Rectal smooth muscle tissue (tissue), 1 donor: ENCODE data around the gene RABGGTA.

Source experiments
- H3K27ac ChIP-seq: one replicate; pipeline ENCODE4 v1.7.0; 2013; ENCODE audit warnings: low read depth, low read length, inconsistent platforms
- H3K27me3 ChIP-seq: one replicate; pipeline ENCODE4 v1.7.0; 2013; ENCODE audit warnings: low read length; ENCODE audit not compliant: control insufficient read depth, insufficient read depth
- H3K36me3 ChIP-seq: one replicate; pipeline ENCODE4 v1.7.0; 2013; ENCODE audit warnings: low read length; ENCODE audit not compliant: control insufficient read depth, insufficient read depth
- H3K4me1 ChIP-seq: one replicate; pipeline ENCODE4 v1.7.0; 2013; ENCODE audit warnings: low read length; ENCODE audit not compliant: control insufficient read depth, insufficient read depth
- H3K4me3 ChIP-seq: one replicate; pipeline ENCODE4 v1.7.0; 2013; ENCODE audit warnings: low read length
- H3K9ac ChIP-seq: one replicate; pipeline ENCODE4 v1.7.0; 2013; ENCODE audit warnings: low read length

The RABGGTA gene

DNA sequence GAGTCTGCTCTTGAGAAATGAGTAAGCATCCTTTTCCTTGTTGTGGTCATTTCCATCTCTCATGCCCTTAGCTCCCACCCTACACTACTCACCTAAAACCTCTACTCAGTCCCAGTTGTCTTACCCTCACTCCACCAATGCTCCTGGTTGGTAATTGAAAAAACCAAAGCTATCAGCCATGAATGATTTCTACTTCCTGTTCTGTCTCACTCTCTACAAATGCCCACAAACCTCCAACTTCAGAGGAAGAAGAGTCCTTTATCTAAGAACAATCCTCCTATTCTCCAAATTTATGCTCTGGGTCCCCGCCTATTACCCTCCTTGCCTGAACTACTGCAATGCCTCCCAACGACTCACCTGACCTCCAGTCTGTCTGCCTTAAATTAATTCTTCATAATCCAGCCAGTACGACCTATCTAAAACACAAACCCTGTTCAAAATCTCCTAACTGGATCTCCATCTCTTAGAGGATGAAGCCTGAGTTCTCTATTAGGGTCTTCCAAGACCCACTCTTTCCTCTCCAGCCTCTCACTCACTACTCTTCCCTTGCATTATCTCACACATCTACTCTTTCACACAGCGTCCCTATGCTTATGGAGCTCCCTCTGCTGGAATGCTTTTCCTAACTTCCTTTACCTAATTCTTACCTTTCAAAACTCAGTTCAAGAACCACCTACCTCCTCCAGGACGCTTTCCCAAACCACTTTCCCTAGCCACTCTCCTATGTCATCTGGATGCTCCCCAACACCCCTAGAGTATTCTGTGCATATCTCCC is 26.0 kb upstream of the RABGGTA start:
- Histone ChIP-seq H3K4me3 (peak overlapping the region; percentile 21), H3K27ac (no peak overlapping the region), H3K36me3 (peaks cover 24% of the 10 kb centered on the region), H3K27me3 (no peaks in the 10 kb centered on the region), H3K9ac (no peak overlapping the region), H3K4me1 (peaks cover 13% of the 10 kb centered on the region)

DNA sequence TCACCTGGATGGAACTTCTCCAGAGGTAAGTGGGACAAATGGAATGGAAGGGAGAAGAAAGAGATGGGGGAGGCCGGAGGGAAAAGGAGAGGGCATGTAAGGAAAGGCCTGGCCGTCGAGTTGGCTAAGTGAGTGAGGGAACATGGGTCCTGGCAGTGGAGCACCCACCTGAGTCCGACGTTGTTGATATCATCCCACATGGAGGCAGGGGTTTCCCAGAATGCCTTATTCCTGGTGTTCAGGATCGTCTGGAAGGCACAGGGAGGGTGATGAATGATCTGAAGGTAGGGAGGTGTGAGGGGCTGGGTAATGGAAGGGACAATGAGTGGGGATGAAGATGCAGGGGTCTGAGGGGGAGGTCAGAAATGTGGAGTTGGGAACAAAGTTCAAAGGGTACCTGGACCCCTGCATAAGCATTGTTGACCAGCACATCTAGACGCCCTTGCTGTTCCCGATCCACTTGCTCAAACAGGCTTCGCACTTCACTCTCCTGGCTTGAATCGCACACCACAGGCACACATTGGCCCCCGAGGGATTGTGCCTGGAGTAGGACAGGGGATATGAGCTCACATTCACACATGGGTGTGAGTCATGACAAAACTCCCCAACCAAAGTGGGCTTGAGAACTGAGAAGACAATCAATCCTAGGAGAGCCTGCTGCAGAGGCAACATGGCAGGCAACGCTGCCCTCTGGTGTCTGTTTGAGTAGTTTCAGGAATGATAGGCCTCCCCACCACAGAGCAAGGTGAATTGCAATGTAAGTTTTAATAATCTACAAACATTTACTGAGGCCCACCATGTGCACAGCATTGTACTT is 25.2 kb upstream of the RABGGTA start:
- no peak overlapping the region for H3K9ac ChIP-seq
- peaks cover 26% of the 10 kb centered on the region for H3K36me3 ChIP-seq
- no peak overlapping the region for H3K27ac ChIP-seq
- no peak overlapping the region for H3K4me3 ChIP-seq
- peaks cover 13% of the 10 kb centered on the region for H3K4me1 ChIP-seq
- H3K27me3 ChIP-seq, result no peaks in the 10 kb centered on the region

DNA sequence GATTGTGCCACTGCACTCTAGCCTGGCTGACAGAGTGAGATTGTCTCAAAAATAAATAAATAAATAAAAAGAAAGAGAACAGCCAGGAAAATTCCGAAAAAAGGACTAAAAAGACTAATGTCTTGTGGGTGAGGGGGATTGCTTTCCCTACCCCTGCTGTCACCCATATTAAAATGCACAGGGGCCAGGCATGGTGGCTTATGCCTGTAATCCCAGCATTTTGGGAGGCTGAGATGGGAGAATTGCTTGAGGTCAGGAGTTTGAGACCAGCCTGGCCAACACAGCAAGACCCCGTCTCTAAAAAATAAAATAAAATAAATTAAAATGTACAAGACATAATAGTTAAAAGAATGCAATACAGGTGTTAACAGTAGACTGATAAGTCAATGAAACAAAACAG is 22.1 kb upstream of the RABGGTA start:
- Histone ChIP-seq H3K27me3 (no peaks in the 10 kb centered on the region), H3K9ac (no peak overlapping the region), H3K36me3 (peaks cover 47% of the 10 kb centered on the region), H3K27ac (no peak overlapping the region), H3K4me1 (no peaks in the 10 kb centered on the region), H3K4me3 (no peak overlapping the region)

DNA sequence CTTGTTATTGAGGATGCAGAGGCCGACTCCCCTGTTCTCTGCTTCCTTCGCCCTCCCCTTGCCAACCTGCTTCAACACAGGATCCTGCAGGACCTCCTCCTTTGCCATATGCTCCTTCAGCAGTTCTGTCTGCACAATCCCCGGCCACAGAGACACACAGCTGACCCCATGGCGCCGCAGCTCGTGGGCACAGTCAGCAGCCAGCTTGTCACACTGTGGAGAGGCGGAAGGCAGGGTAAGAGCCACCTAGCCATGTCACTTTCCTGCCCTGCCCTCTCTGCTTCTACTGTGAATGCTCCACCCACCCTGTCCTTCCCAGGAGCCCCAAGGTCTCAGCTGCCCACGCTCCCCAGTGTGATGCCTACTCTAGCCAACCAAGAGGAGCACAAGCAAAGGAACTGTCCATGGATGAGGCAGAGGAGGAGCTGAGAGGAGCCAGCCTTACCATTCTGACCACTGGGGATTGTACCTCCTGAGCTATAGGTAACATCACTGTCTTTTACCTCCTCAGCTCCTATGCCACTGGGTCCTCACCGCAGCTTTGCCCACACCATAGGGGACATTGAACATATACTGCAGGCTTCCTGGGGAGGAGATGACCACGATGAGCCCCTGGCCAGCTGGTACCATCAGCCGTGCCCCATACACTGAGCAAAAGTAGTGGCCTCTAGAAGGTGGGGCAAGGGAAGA is 20.9 kb upstream of the RABGGTA start:
- Histone ChIP-seq H3K27me3 (no peaks in the 10 kb centered on the region), H3K36me3 (peaks cover 47% of the 10 kb centered on the region), H3K9ac (no peak overlapping the region), H3K27ac (no peak overlapping the region), H3K4me1 (no peaks in the 10 kb centered on the region), H3K4me3 (no peak overlapping the region)

DNA sequence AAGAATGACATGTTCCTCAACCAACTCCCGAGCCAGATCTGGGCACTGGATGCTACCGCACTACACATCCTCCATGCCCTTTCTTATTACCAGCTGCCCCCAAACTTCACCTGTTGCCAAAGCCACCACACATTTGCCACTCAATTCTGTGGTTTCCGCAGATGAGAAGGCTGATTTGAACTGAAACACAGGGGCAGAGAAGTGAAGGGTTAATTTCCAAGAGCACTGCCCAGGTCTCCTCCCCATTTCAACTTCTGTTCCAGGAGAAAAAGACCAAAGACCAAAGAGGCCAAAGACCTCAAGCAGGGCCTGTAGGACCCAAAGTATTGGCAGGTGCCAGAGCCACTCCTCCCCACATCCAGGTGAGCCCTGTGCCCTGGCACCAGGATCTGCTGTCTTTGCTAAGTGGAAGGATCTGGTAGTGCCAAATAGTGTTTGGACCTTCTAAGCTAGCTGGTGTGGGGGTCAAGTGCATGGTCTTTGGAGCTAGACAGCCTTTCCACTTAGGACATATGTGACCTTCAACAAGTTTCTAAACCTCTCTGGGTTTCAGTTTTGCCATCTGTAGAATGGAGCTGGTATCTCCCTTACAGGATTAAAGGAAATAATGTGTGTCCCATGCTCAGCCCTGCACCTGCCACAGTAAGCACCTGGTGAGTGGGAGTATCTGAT is 20.2 kb upstream of the RABGGTA start:
- Histone ChIP-seq H3K9ac (no peak overlapping the region), H3K4me3 (no peak overlapping the region), H3K27me3 (no peaks in the 10 kb centered on the region), H3K36me3 (peaks cover 47% of the 10 kb centered on the region), H3K4me1 (no peaks in the 10 kb centered on the region), H3K27ac (no peak overlapping the region)

DNA sequence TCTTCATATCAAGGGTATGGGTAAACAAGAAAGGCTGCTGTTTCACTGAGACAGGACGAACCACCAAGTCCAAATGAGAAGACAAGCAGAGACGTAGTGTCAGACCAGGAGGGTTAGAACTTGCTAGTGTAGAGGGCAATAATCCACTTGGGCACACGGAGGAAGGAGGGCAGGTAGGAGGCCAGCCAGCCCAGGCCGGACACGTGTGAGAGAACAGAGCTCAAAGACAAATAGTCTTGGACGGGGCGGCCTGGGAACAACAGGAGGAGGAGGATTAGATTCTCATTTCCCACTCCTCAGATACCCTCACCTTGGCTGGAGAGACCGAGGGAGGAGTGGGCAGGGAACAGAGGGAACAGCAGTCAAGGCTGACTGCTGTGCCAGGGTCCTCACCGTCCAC is 19.3 kb upstream of the RABGGTA start:
- peaks cover 38% of the 10 kb centered on the region for H3K36me3 ChIP-seq
- H3K27ac ChIP-seq, result no peak overlapping the region
- no peak overlapping the region for H3K4me3 ChIP-seq
- no peaks in the 10 kb centered on the region for H3K4me1 ChIP-seq
- H3K9ac ChIP-seq, result no peak overlapping the region
- no peaks in the 10 kb centered on the region for H3K27me3 ChIP-seq

DNA sequence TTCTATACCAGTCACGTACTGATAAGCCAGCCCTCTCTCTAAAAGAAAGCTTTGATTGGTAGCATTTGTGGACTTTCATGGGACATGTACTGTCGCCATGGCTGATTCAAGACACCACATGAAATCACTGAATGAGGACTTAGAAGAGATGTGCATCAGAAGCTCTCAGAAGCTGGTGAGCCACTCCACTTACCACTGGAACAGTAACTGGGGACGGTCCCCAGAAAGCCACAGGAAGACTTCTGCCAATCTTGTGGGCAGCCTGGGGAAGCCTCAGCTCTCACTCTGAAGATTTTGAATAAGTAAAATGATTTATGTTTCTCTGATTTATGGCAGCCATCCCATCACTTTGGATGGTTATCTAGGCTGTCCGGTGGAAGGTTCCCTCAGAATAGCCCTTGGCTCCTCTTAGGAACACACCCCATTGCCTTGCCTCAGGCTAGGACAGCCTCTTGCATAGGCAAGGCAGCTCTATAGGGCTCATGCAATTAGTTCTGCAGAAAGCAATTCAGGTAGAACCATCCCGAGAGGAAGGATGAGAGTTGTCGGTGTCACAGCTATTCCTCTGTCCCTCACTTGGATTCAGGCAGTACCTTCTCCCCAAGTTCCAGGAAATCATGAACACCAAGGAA is 18.4 kb upstream of the RABGGTA start:
- H3K36me3 ChIP-seq, result peaks cover 34% of the 10 kb centered on the region

DNA sequence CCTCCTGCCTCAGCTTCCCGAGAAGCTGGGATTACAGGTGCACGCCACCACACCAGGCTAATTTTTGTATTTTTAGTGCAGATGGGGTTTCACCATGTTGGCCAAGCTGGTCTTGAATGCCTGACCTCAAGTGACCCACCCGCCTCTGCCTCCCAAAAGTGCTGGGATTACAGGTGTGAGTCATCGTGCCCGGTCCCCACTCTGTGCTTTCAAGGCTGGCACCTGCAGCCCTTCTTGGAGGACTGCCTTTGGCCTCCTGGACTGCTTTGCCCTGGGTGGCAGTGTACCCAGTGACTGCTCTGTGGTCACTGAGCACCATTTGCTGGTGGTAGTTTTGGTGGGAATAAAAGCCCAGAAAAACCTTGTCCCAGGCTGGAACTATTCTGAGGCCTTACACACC is 15.6 kb upstream of the RABGGTA start:
- Histone ChIP-seq H3K4me1 (no peaks in the 10 kb centered on the region), H3K27me3 (no peaks in the 10 kb centered on the region)

More for the DNA sequence above, 18.4 kb upstream of the RABGGTA start:
- H3K27ac ChIP-seq, result no peak overlapping the region
- no peaks in the 10 kb centered on the region for H3K4me1 ChIP-seq
- H3K4me3 ChIP-seq, result no peak overlapping the region
- no peaks in the 10 kb centered on the region for H3K27me3 ChIP-seq
- no peak overlapping the region for H3K9ac ChIP-seq

DNA sequence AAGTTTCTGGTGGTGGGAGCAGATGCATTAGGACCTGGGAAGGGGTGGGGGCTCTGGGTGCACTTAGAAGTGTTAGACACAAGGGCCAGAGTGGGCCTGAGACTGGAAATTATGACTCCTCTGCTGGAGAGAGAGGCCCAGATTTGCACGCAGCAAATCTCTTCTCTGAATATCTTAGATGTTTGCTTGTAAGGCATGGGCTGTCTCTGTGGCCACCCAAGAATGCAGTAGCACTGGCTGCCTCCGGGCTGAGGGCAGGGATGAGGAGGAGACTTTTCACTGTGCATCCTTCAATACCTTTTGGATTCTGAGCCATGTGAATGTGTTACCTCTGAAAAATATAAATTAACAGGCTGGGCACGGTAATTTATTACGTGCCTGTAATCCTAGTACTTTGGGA is 14.0 kb upstream of the RABGGTA start:
- Histone ChIP-seq H3K4me1 (no peaks in the 10 kb centered on the region), H3K36me3 (peaks cover 9% of the 10 kb centered on the region), H3K9ac (no peak overlapping the region), H3K27me3 (no peaks in the 10 kb centered on the region), H3K27ac (no peak overlapping the region), H3K4me3 (no peak overlapping the region)

More for the DNA sequence above, 15.6 kb upstream of the RABGGTA start:
- H3K4me3 ChIP-seq, result no peak overlapping the region
- H3K27ac ChIP-seq, result no peak overlapping the region
- H3K36me3 ChIP-seq, result peaks cover 26% of the 10 kb centered on the region
- H3K9ac ChIP-seq, result no peak overlapping the region

DNA sequence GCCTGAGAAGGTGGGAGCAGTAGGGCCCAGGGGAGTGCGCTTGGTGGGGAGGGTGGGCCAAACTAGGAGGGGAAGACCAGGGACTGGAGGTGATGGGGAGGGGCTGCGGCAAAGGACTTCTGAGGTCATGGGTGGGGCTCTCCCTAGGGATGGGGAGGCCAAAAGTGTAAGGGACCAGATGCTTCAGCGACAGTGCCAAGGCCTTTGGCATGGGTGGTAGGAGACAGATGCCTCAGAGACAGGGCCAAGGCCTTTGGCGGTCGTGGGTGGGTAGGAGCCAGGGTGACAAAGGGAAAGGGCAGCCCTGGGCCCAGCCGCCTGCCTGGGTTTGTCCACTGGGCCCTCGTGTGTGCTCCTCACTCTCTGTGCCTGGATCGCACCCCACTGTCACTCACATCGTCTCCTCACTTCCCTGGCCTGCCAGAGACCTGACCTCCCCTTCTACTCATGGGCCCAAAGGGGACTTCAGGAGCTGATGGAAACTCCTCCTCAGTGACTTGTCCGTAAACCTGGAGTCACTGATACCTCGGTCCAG is 13.2 kb upstream of the RABGGTA start:
- H3K27me3 ChIP-seq, result no peaks in the 10 kb centered on the region
- peaks cover 3% of the 10 kb centered on the region for H3K36me3 ChIP-seq
- no peaks in the 10 kb centered on the region for H3K4me1 ChIP-seq
- no peak overlapping the region for H3K27ac ChIP-seq
- no peak overlapping the region for H3K4me3 ChIP-seq
- no peak overlapping the region for H3K9ac ChIP-seq

DNA sequence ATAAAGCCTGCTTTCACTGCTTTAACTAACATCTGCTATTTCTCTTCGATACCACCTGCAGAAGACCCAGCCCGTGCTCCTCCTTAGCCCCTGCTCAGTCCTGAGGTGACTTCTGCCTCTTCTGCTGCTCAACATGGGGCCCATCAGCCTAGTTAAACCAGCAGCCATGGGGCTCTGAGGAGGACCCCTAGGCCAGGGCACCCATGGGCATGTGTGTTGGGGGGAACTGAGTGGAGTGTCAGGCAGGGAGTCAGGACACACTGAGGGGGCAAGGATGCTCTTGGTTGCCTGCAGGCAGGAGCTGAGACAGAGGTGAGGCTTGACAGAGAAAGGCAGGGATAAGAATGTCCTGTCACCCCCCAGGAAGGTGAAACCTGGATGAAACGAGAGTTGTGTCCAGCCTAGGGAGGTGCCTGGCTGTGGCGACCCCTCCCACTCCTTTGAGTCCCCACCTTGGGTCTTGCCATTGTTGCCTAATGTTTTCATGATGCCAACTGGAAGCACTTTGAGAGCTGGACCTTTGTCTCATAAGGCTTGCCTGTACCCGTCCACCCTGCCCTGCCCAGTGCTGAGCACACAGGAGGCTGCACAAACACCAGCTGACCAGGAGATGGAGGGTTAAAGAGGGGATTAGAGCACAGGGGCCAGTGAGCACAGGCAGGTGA is 12.5 kb upstream of the RABGGTA start:
- Histone ChIP-seq H3K36me3 (no peaks in the 10 kb centered on the region), H3K27me3 (no peaks in the 10 kb centered on the region), H3K9ac (no peak overlapping the region), H3K4me1 (no peaks in the 10 kb centered on the region), H3K4me3 (no peak overlapping the region), H3K27ac (no peak overlapping the region)
